Endometrium (tissue), 2 donors: ENCODE measurements around the gene EPHB3.
"Not testable (repeated sequence)": the region's sequence is repeated elsewhere in the genome, so short reads cannot be mapped to it uniquely, and the experiment has no call there.

Experiments
- FAIRE-seq: peaks from 2 replicates; lab custom pipeline; 2012; peaks lifted over from hg19 to GRCh38; lab: Jason Lieb, UNC
- donor health status: control.
- donor health status: control.

The EPHB3 gene

GRCh38 chr3:184600685-184601377 lies 39.2 kb downstream of the EPHB3 start:
- no peak for FAIRE-seq

GRCh38 chr3:184601576-184602371 lies 40.2 kb downstream of the EPHB3 start:
- no peak for FAIRE-seq

GRCh38 chr3:184602372-184603150 lies 41.0 kb downstream of the EPHB3 start:
- no peak for FAIRE-seq

GRCh38 chr3:184603151-184604030 lies 41.8 kb downstream of the EPHB3 start:
- no peak for FAIRE-seq

GRCh38 chr3:184604039-184604601 lies 42.5 kb downstream of the EPHB3 start:
- FAIRE-seq: no peak

GRCh38 chr3:184604615-184605290 lies 43.2 kb downstream of the EPHB3 start:
- FAIRE-seq: no peak

- FAIRE-seq: no peak
Measured at GRCh38 chr3:184608209-184608608, 46.6 kb downstream of the EPHB3 start.

GRCh38 chr3:184609476-184610244 lies 48.1 kb downstream of the EPHB3 start:
- no peak for FAIRE-seq

- FAIRE-seq: no peak
Measured at GRCh38 chr3:184610245-184610871, 48.8 kb downstream of the EPHB3 start.

- no peak for FAIRE-seq
Measured at GRCh38 chr3:184611607-184612281, 50.2 kb downstream of the EPHB3 start.

- no peak for FAIRE-seq
Measured at GRCh38 chr3:184615396-184615795, 53.8 kb downstream of the EPHB3 start.

- FAIRE-seq: no peak
Measured at GRCh38 chr3:184616436-184616835, 54.9 kb downstream of the EPHB3 start.

GRCh38 chr3:184617306-184617705 lies 55.7 kb downstream of the EPHB3 start:
- not testable (repeated sequence) for FAIRE-seq

GRCh38 chr3:184618811-184619210 lies 57.2 kb downstream of the EPHB3 start:
- no peak for FAIRE-seq

GRCh38 chr3:184619369-184619768 lies 57.8 kb downstream of the EPHB3 start:
- no peak for FAIRE-seq

GRCh38 chr3:184619787-184620430 lies 58.3 kb downstream of the EPHB3 start:
- no peak for FAIRE-seq

GRCh38 chr3:184620475-184621119 lies 59.0 kb downstream of the EPHB3 start:
- FAIRE-seq: no peak

GRCh38 chr3:184622156-184622555 lies 60.6 kb downstream of the EPHB3 start:
- FAIRE-seq: not testable (repeated sequence)
